ENCODE results near the gene GARIN3.

GARIN3 gene

GRCh38 chr5:157205708-157206107, 39.6 kb upstream of the GARIN3 start:
- H3K36me3 ChIP-seq (ENCODE audit: insufficient read depth, low read length), result peaks cover 6% of the 10 kb centered on the region; the same call in 1 of the 2 replicates
- peaks cover 12% of the 10 kb centered on the region; the same call in 1 of the 2 replicates for H3K79me2 ChIP-seq (ENCODE audit: insufficient read depth, low read length)

GRCh38 chr5:157204765-157205164, 38.7 kb upstream of the GARIN3 start:
- peaks cover 12% of the 10 kb centered on the region; the same call in 1 of the 2 replicates for H3K79me2 ChIP-seq (ENCODE audit: insufficient read depth, low read length)
- no peaks in the 10 kb centered on the region for H3K9me3 ChIP-seq (ENCODE audit: low read length)
- H3K4me1 ChIP-seq (ENCODE audit: insufficient read depth, low read length, severe bottlenecking), result peaks cover 36% of the 10 kb centered on the region
- peaks cover 6% of the 10 kb centered on the region; the same call in 1 of the 2 replicates for H3K36me3 ChIP-seq (ENCODE audit: insufficient read depth, low read length)
- peak overlapping the region; percentile 26 for H3K27ac ChIP-seq (ENCODE audit: low read depth, low read length, poor library complexity, severe bottlenecking)
- H3K9me2 ChIP-seq (ENCODE audit: low read depth, low read length), result no peaks in the 10 kb centered on the region
- H2AFZ ChIP-seq (ENCODE audit: low read length), result no peak overlapping the region
- TF ChIP-seq EZH2 (IDR thresholded peaks at IDR 0.05; ENCODE audit: borderline replicate concordance, low read length) (no peak), CTCF (IDR thresholded peaks at IDR 0.05; ENCODE audit: low read length) (no peak)
- H3K27me3 ChIP-seq (ENCODE audit: insufficient read depth, low read length), result no peaks in the 10 kb centered on the region
- no peaks in the 10 kb centered on the region for H4K20me1 ChIP-seq (ENCODE audit: insufficient read depth, low read length)
- no peak overlapping the region for H3K4me3 ChIP-seq (ENCODE audit: low read depth, low read length, poor library complexity, severe bottlenecking)
- no peak overlapping the region for H3K9ac ChIP-seq (ENCODE audit: low read length)
- H3K4me2 ChIP-seq (ENCODE audit: low read length), result no peak overlapping the region
- H3F3A ChIP-seq (ENCODE audit: insufficient read depth, low read length), result no peaks in the 10 kb centered on the region

More at GRCh38 chr5:157205708-157206107, 39.6 kb upstream of the GARIN3 start:
- Histone ChIP-seq H4K20me1 (ENCODE audit: insufficient read depth, low read length) (no peaks in the 10 kb centered on the region), H3F3A (ENCODE audit: insufficient read depth, low read length) (no peaks in the 10 kb centered on the region), H3K4me3 (ENCODE audit: low read depth, low read length, poor library complexity, severe bottlenecking) (no peak overlapping the region), H3K4me2 (ENCODE audit: low read length) (no peak overlapping the region), H3K27ac (ENCODE audit: low read depth, low read length, poor library complexity, severe bottlenecking) (no peak overlapping the region), H3K9ac (ENCODE audit: low read length) (no peak overlapping the region), H2AFZ (ENCODE audit: low read length) (no peak overlapping the region), H3K4me1 (ENCODE audit: insufficient read depth, low read length, severe bottlenecking) (peaks cover 43% of the 10 kb centered on the region), H3K27me3 (ENCODE audit: insufficient read depth, low read length) (no peaks in the 10 kb centered on the region), H3K9me3 (ENCODE audit: low read length) (no peaks in the 10 kb centered on the region), H3K9me2 (ENCODE audit: low read depth, low read length) (no peaks in the 10 kb centered on the region)
- TF ChIP-seq CTCF (IDR thresholded peaks at IDR 0.05; ENCODE audit: low read length) (no peak), EZH2 (IDR thresholded peaks at IDR 0.05; ENCODE audit: borderline replicate concordance, low read length) (no peak)

- H3K4me2 ChIP-seq (ENCODE audit: low read length), result no peak overlapping the region
- no peak overlapping the region for H3K27ac ChIP-seq (ENCODE audit: low read depth, low read length, poor library complexity, severe bottlenecking)
- H3K27me3 ChIP-seq (ENCODE audit: insufficient read depth, low read length), result no peaks in the 10 kb centered on the region
- no peaks in the 10 kb centered on the region for H3K9me3 ChIP-seq (ENCODE audit: low read length)
- H3K4me1 ChIP-seq (ENCODE audit: insufficient read depth, low read length, severe bottlenecking), result peaks cover 30% of the 10 kb centered on the region
- H3K36me3 ChIP-seq (ENCODE audit: insufficient read depth, low read length), result peaks cover under 1% of the 10 kb centered on the region; the same call in 1 of the 2 replicates
- no peaks in the 10 kb centered on the region for H3F3A ChIP-seq (ENCODE audit: insufficient read depth, low read length)
- H3K9ac ChIP-seq (ENCODE audit: low read length), result no peak overlapping the region
- H3K4me3 ChIP-seq (ENCODE audit: low read depth, low read length, poor library complexity, severe bottlenecking), result no peak overlapping the region
- no peak overlapping the region for H2AFZ ChIP-seq (ENCODE audit: low read length)
- TF ChIP-seq CTCF (IDR thresholded peaks at IDR 0.05; ENCODE audit: low read length) (no peak), EZH2 (IDR thresholded peaks at IDR 0.05; ENCODE audit: borderline replicate concordance, low read length) (no peak)
- no peaks in the 10 kb centered on the region for H3K9me2 ChIP-seq (ENCODE audit: low read depth, low read length)
- H4K20me1 ChIP-seq (ENCODE audit: insufficient read depth, low read length), result no peaks in the 10 kb centered on the region
- peaks cover 12% of the 10 kb centered on the region; the same call in 1 of the 2 replicates for H3K79me2 ChIP-seq (ENCODE audit: insufficient read depth, low read length)
Observed at GRCh38 chr5:157203417-157203816, 37.4 kb upstream of the GARIN3 start.
